GM19328 (cell line): Measurements from ENCODE around the gene INSRR.

Experiments
- ATAC-seq: cut with Tn5 transposase; IDR thresholded peaks from one replicate; pipeline ENCODE4 v1.9.1; 2021; ENCODE audit warnings: mild to moderate bottlenecking, moderate library complexity; ENCODE audit not compliant: unreplicated experiment

Gene INSRR

DNA sequence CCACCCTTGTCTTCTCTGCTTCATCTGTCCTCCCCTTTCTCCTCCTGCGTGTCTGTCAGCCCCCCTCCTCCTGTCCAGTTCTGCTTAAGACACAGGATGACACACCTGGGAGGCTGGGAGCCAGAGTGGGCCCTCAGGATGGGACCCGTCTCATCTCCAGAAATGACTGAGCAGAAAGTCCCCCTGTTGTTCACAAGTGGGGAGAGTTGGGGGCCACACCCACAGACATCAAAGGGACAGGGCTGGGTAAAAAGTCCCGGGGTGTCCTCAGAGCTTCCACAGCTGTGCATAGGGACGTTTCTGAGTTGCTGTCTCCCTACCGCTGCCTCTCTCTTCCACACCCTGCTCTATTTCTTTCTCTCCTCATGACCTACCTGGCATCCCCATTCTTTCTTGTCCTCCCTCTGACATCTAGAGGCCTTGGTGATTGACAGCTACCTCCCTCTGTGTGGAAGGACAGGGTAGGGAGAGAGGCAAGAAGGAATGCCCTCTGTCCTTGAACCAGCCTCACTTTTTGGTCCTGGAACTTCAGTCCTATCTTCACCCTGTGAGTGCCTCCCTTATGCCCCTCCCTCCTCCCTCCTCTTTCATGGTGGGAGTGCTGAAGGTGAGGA lies 22.8 kb downstream of the INSRR start:
- no peak for ATAC-seq

DNA sequence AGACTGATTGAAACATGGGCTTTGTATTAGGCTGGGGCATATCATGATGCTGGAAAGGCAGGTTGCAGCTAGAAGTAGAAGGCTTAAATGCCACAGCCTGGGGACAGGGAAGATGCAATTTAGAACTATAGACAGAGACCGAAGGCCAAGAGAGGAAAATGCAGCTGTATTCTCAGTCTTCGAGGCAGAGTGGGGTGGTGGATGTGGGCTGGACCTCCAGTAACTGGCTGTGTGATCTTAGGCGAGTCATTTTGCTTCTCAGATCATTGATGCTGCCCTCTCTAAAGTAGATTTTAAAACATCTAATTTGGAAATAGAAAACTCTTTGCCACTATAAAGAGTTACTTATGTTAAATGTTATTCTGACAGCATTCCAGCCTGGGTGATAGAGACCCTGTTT lies 24.6 kb downstream of the INSRR start:
- ATAC-seq: no peak

DNA sequence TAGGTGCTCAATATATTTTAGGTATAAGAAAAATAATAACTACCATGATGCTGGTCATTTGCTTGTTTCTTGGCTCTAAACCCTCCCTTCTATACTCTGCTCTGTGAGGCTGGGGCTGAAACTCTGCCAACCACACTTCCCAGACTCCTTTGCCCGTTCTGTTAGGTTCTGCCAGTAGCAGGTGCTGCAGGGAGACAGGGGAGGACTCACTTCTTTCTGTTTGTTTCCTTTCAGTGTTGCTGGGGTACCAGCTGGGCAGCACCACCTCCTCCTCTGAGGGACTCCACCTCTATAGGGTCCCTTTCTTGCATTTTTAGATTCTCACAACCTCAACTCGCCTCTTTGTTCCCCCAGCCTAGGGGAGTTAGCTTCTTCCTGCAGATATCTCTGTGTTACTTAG lies 25.3 kb downstream of the INSRR start:
- ATAC-seq: no peak

DNA sequence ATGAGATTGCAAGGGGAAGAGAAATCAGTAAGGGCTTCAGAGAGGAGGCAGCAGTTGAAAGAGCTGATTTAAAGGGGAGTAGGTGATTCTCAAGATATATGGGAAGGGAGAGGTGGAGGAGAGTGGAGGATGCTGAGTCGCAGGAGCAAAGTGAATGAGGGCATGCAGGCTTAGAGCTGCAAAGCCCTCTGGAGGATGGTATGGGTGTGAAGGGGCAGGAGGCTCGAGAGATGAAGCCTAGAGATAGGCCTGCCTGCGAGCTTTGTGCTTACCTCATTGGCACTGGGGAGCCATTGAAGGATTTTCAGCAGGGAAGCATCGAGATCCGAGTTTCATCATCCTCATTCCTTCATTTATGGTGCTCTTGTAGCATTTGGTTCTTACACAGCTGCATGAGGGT lies 26.5 kb downstream of the INSRR start:
- no peak for ATAC-seq

DNA sequence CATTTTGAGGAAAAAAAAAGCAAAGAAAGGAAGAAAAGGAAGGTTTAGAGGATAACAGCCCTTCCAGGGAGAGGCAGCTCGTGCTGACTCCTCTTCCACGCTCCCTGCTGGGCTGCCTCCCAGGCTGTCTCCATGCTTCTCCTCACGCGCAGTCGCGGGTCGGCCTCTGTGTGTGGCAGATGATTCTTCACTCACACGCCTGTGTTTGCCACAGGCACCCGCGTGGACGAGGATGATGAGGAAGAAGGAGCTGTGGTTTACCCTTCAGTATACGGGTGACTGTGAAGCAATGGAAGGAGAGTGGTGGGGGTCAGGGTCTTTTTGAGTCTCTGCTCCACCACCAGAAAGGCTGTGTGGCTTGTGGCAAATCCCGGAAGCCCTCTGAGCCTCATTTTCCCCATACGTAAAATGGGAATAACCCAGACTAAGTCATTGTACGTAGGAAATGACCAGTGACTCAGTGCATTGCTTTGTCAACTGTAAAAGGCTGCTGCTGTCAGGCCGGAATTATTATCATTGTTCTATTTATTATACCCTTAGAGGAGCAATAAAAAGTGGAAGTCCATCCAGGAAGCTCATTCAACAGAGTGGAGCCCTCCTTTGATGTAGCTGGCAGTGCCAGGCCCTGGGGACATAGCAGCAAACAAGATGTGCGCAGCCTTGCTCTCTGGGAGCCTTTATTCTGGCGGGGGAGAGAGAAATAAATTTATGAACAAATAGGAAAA lies 30.4 kb downstream of the INSRR start:
- ATAC-seq: no peak

DNA sequence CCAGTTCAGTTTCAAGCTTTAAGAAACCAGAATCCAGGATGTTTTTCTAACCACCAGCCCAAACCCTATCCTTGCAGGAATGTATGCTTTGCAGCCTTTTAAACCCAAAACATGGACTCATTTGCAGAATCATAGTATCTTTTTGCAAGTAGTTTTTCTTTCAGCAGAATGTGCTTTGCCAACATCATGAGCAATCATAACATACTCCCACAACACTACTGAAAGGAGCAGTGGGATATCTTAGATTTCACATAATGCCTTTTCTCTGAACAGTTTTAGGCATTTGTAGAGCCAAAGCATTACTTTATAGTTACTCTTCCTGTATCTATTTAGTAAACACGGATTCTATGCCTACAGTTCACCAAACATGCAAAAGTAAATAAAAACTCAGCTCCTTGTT lies 32.3 kb downstream of the INSRR start:
- ATAC-seq: no peak

DNA sequence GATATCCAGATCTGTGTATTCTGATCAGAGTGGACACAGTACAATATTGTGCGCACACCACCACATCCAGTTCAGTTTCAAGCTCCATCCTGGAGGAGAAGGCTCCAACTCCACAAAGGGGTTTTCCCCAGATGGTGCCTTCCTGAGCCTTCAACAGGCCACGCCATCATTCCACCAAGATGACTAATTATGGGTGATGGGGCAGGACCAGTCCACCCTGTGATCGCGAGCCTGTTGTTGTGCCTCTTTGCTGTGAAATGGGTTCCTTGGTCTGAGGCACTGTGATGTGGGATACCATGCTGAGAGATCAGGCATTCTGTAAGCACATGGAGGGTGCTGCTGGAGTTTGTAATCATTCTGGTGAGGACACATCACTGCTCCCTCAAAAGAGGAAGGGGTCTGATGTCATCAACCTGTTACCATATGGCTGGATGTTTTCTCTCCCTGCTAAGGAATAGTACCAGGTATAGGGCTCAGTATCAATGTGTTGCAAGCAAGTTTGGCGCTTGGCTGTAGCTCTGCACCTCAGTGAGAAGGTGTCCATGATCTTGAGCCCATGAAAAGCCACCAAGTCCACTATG lies 35.6 kb downstream of the INSRR start:
- no peak for ATAC-seq

DNA sequence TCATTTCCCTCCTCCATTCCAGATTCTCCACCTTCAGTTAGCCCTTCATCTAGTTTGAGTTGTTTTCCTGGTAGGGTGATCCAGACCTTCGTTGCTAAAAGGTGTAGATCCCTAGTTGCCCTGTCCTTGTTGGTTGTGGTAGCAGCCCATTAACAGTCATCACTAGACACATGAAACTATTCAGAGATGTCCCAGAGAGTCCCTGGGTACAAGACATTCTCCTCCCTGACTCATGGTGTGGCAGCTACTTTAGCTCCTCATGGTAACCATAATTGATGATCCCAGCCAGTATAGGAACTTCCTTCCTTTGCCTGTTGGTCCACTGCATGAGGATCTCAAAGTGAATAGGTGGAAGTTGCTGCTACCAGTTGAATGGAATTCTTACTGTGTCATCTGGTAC lies 36.2 kb downstream of the INSRR start:
- ATAC-seq: no peak

DNA sequence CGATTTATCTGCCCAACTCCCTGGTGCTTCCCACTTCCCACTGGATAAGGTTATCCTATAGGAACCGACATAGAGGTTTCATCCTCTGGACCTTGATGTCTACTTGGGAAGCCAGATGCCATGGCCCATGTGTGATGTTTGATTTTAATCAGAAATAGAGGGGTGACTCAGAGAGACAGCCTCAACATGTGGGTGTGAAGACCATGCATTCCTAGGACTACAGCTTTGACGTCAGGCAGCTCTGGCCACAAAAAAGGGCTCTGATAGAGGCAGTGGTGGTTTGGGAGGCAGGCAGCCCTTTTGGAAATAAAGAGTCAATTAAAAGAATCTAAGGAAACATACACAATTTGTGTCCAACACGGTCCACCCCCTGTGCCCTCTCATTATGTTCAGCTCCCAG lies 37.1 kb downstream of the INSRR start:
- no peak for ATAC-seq

DNA sequence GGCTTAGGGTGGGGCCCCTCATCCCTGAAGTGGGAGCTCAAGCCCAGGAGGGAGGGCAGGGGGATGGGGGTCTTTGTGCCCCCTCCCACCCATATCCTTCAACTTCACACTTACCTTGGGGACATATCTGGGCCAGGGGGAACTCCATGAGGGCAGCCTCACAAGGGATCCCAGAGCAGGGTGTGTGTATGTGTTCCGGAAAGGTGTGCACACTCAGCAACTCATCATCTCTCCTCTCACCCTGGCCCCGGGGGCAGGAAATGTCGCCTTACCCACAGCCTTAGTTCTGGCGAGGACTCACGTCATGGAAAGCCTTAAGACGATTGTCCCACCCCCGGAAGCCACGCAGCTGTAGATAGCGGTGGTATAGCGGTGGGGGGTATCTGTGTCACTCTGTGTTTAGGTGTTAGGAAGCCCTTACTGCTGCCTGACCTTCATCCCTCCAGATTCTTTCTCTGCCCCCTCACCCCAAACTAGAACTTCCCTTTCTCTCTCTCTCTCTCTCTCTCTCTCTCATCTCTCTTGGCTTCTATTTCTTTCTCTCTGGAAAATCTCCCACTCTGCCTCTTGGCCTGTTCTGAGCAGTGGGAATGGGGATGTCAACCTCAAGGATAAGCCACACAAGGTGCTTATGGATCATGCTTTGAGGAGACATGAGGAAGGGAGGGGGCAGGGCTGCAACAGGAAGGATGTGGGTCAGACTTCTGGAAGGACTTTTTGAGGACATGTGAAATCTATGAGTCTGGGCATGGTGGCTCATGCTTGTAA lies 42.2 kb downstream of the INSRR start, which contains the start of gene SH2D2A:
TSS of gene SH2D2A (minus strand) at position 288 of the 768 bp plus-strand sequence. CDS start at position 148, 140 bp downstream.
- ATAC-seq: no peak

DNA sequence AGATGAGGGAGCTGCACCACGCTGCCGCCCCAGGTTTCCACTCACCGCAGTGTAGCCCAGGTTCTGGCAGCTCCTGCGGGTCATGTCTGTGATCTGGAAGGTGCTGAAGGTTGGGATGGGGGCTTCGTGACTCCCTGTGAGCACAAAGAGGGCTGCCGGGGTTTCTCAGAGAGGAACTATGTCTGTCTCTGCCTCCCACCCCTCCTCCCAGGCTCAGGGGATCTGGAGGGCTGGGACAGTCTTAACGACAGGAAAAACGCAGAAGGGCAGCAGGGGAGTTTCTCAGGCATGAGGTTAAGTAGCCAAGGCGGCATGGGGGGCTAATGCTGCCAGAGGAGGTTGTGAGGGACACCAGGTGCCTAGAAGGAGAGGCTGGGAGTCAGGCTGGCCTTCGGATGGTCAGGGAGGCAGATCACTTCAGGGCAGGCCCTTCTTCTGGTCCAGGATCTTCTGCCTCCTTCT lies 42.9 kb downstream of the INSRR start:
- no peak for ATAC-seq

DNA sequence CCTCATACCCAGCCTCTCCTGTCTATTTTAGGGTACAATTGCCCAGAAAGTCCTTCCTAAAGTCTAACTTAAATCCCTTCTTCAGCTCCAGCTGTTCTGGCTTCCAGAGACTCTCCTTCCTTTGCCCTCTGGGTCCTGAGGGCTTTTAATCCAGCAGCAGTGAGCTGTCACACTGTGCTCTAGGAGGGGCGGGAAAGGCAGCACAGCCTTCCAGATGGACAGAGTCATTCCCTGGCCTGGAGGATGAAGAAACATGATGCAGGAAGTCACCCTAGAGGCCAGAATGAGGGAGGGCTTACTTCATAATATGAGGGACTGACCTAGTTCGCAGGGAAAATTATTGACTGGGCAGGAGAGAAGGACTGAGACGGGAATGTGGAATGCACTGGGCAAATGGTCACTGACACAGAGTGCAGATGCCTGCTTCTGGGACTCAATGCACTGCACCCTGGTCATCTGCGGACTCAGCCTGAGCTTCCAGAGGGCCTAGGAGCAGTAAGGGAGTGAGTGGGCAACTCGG lies 43.5 kb downstream of the INSRR start:
- ATAC-seq: no peak

DNA sequence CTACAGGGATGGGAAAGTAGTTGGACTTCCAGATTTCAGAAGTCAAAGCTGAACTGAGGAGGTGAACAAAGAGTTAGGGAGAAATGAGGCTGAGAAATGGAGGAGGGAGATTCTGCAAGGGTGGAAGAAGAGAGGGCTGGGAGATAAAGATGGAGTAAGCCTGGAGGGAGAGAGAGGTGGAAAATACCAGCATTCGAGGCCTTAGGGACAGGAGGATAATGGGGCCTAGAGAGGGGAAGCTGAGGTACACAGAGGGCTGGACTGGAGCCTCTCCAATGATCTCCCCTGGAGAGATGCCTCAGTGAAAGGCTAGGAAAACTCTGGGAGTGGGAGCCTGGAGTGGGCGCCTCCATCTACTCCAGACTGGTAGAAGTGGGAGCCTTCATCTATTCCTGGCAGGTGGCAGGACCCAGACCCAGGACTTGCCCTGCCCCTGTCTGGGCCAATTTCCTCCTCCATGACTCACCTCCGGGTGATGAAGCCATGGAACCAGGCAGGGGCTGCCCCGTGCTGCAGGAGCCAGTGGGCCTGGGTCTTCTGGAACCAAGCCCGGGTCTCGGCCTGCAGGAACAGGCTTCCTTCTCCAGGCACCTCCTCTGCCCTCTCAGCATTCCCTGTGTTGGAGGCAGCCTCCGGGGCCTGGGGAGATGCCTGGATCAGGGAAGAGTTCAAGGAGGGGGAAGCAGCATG lies 44.2 kb downstream of the INSRR start:
- ATAC-seq: no peak

DNA sequence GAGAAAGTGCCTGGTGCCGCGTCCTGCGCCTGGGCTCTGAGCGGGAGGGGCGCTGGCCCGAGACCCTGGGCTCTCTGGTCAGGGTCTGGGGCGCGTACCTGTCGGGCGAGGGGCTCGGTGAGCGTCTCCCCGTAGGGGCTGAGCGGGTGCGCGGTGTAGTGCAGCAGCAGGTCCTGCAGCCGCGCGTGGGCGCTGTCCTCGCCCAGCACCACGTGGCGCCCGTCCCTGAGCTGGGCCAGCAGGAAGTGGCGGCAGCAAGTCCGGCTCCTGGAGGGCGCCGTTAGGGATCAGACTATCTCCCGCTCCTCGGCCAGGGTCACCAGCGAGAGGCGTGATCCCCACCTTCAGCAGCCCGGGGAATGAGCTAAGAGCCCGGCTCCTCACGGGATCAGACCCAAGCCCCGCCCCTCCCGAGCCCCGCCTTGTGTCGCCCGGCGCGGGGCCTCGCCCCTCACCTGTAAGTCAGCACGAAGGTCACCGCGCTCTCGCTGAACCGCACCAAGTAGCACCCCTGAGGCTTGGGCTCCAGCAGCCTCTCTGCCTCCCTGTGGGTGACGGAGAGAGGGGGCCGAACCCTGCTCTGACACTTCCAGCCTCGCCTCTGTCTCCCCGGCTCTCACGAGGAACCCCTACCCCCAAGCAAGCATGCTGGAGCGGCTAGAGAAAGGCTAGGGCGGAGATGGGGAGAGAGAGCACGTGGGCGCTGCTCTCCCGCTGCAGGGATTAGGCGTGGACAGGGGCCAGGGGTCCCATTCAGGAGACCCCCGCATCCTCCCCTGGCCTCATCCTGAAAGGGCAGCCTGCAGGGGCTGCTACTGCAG lies 45.0 kb downstream of the INSRR start:
- ATAC-seq: no peak

DNA sequence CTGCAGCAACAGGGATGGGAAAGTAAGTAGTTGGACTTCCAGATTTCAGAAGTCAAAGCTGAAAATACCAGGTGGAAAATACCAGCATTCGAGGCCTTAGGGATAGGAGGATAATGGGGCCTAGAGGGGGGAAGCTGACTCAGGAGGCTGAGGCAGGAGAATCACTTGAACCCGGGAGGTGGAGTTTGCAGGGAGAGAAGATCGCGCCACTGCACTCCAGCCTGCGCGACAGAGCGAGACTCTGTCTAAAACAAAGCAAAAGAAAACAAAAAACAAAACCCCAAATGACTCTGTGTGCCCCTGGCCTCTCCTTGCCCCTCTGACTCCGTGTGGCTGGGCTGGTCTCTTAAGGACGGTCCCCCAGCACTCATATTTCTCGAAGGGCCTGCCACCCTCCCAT lies 45.6 kb downstream of the INSRR start:
- ATAC-seq: no peak

DNA sequence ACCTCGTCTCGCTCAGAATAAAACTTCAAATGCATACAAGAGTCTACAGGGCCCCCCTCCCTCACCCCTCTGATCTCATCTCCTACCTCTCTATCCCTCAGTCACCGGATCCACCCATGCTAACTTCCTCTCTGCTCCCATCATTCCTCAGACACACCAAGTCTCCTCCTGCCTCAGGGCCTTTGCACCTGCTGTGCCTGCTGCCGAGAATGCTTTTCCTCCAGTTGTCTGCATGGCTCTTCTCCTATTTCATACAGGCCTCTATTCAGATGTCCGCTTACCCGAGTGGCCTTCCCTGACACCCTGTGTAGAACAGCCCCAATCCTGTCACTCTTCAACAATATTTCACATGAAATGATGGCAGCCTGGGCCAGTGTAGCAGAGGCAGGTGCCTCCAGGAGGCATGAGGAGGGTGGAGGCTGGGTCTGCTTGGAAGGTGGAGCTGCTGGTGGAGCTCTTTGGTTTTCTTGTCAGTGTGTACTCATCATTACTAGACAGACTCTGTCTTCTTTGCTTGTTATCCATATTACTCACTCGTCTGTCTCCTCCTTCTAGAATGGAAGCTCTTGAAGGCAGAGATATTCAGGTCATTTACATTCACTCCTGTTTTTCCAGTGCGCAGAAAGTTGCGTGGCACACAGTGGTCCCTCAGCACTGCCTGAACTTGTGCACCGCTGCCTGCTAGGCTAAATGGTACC lies 46.5 kb downstream of the INSRR start:
- ATAC-seq: no peak

DNA sequence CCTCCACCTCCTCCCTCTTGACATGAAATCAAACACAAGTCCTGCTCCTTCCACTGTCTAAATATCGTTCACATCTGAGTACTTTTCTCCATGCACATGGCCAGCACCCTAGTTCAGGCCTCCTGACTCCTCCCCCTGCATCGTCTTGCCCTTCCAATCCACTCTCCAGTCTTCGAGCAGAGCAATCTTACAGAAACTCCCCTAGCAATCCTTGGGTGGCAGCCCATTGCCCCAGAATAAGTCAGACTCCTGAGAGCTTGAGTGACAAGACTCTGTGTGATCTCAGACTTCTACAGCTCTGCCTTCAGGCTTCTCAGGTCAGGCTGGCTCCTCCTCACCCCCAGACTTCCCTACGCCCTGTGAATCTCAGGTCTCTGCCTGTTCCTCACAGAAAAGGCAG lies 47.7 kb downstream of the INSRR start:
- ATAC-seq: no peak

DNA sequence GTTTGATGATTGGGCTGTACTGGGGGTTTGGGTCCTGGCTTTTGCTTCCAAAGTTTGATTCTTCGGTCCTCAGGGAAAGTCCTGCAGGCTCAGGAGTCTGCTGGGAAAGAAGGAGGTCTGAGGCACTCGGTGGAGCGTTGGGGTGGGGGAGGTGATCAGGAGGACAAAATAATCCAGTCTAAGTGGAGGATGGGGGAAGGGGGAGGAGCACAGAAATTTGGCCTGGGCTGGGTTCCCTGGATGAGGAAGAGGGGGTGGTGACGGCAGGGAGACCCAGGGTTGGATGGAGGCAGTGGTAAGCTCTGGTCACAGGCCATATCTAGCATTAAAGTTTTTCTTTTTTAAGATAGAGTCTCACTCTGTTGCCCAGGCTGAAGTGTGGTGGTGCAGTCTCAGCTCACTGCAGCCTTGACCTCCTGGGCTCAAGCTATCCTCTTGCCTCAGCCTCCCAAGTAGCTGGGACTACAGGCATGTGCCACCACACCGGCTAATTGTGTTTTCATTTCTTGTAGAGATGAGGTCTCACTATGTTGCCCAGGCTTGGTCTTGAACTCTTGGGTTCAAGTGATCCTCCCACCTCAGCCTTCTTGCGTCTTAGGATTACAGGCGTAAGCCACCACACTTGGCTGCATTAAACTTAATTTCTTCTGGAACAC lies 49.1 kb downstream of the INSRR start:
- no peak for ATAC-seq

DNA sequence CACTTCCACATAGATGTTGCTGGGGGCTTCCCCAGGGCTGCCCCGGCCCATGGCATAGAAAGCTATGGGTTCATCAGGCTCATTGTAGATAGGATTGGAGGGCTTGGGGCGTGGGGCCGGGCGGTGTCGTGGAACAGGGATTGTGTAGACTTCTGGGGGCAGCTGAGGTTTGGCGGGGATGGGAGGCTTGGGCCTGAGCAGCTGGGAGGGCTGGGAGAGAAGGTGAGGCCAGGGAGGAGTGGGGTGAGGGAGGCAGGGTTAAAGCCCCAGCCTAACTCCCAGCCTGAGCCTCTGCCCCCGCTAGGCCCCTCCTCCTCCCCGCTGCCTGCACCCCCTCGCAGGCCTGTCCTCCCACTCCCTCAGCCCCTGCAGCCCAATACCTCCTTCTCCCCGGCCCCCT lies 49.6 kb downstream of the INSRR start:
- ATAC-seq: no peak
